GM21526 (cell line): ENCODE measurements around the gene TLE4.

Source experiments
- ATAC-seq: cut with Tn5 transposase; IDR thresholded peaks from one replicate; pipeline ENCODE4 v1.9.1; 2021; ENCODE audit warnings: moderate library complexity; ENCODE audit not compliant: unreplicated experiment, low FRiP score

Gene TLE4

GRCh38 chr9:79684711-79685575, 113.2 kb downstream of the TLE4 start:
- no peak for ATAC-seq

DNA sequence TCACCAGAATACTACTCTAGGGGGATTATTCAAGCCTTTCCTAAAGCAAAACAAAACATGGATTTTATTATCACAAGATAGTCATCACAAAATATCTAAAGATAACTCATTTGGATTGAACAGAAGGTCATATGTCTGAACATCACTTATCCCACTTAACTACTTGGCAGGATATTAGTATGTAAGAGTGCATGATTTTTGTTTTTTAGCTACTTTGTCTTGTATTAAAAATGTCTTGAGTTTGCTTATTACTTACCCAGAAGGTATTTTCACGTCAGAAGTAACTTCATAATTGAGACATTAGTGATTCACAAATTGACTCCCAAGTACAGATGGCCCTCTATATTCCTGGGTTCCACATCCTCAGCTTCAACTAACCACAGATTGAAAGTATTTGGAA, 113.8 kb downstream of the TLE4 start:
- ATAC-seq, result no peak

DNA sequence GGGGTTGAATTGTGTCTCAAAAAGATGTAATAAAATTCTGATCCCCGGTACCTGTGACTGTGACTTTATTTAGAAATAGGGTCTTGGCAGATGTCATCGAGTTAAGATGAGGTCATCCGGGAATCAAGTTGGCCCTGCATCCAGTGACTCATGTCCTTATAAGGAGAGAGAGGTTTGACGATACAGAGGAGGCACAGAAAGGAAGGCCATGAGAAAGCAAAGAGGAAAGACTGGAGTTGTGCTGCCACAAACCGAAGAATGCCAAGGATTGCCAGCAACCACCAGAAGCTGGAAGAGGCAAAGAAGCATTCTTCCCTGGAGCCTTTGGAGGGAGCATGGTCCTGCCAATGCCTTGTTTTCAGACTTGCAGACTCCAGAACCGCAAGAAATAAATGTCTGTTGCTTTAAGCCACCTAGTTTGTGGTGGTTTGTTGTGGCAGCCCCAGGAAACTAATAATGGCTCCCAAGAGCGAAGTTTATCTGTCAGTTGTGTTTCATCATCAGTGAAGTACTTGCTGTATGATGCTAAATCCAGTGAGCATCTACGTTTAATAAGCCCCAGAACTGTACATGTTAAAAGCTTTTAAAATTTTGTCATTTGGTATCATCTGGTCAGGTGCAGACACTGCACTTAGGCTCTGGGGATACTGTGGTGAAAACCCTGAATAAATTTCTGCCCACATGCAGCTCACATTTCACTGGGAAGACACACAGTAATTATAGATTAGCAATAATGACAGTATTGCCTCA, 114.8 kb downstream of the TLE4 start:
- no peak for ATAC-seq

GRCh38 chr9:79687131-79687447, 115.3 kb downstream of the TLE4 start:
- no peak for ATAC-seq

GRCh38 chr9:79688363-79688762, 116.6 kb downstream of the TLE4 start:
- no peak for ATAC-seq

DNA sequence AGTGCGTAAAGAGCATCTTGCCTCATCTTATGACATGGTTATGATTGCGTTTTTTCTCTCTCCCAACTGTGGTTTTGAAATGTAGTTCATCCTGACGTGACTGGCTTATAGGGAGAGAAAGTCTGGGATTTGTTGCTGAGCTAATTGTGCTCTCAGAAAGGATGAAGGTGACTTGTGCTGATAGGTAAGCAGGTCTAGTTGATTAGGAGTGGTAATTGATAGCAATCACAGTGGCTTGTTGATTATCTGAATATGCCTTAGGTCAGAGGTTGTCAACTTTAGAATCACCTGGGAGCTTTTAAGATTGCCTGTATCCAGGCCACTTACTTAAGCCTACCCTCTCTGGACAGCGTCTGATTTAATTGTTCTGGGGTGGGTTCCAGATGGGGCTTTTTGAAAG, 117.8 kb downstream of the TLE4 start:
- no peak for ATAC-seq

DNA sequence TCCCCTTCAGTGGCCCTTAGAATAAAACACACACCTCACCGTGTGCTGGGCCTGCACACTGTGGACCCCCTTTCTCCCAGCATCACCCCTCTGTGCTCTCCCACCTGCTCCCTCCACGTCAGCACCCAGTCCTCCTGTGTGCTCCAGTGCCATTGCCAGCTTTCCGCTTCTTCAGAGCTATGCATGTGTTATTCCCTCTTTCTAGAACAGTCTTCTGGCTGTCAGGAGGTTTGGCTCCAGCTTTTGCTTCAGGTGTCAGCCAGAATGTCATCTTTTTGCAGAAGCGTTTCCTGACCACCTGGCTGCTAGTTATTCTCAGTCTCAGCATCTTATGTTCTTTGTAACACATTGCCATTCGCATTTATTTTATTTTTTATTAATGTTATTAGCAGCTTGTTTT, 119.7 kb downstream of the TLE4 start:
- no peak for ATAC-seq

DNA sequence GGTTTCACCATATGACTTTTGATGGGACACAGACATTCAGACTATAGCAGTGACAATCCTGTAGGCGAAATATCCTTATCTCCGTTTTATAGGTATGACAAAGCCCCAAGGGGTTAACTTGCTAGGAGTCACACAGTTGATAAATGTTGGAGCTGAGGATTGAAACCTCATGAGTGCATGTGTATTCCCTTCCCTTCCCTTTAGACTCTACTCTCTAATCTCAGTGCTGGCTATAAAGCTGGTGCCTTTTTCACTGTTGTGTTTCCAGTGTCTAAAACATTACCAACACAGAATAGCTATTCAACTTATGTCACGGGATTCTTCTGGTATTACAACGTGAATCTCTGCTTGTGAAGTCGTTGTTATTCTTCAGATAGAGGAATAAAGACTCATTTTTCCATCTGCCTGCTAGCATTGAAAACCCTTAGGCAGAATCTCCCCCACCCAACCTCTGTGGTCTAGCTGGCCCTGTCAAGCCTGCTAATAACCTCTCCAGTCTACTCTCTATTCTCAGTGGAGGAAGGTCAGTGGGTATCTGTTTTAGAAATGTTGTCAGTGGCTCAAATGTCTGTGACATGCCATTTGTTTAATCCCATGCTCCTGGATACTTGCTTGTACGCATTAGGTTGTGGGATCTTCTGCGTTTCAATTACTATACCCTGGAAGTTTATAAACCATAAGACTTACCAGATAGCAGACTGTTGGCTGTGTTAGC, 121.2 kb downstream of the TLE4 start:
- no peak for ATAC-seq

GRCh38 chr9:79693750-79694149, 122.0 kb downstream of the TLE4 start:
- ATAC-seq, result no peak

DNA sequence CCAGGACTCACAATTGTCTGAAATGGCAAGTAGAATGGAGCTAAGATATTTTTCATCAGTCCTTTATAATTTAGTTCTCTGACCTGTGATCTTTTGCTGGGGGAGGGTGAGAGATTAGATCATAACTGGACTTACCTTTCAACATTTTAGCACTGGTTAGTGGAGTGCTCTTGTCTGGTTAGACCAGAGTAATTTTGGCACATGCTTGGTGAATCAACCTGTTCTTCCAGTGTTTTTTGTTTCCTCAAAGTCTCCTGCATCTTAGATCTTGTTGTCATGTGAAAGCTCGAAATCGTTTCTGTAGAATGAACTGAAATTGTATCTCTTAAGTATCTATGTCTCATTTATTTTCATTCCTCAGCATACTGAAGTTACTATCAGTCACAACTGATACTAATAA, 122.4 kb downstream of the TLE4 start:
- no peak for ATAC-seq

- ATAC-seq, result no peak
Observed at GRCh38 chr9:79694676-79695400, 123.1 kb downstream of the TLE4 start.

DNA sequence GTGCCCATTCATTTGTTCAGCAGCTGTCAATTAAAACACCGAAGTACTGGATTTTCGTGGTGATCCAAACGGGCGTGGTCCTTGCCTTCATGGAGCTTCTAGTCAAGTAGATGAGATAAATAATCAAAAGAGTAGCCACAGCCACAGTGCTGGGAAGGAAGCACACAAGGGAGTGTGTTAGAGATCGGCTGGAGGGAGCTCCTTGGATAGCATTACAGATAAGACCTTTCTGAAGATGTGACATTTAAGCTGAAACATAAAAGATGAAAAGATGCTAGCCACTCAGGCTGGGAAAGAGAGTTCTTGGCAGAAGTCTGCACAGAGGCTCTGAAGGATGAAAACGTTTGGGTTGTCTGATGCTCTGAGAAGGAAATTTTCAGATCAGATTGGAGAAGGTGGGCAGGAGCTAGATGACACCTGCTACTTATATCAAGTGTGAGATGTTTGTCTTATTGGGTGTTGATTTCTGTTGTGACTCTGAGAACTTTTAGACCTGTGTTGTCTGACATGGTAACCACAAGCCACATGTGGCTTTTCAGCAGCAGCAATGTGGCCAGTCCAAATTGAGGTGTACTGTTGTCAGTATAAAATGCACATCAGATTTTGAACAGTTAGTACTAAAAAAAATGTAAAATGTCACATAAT, 123.9 kb downstream of the TLE4 start:
- ATAC-seq, result no peak

DNA sequence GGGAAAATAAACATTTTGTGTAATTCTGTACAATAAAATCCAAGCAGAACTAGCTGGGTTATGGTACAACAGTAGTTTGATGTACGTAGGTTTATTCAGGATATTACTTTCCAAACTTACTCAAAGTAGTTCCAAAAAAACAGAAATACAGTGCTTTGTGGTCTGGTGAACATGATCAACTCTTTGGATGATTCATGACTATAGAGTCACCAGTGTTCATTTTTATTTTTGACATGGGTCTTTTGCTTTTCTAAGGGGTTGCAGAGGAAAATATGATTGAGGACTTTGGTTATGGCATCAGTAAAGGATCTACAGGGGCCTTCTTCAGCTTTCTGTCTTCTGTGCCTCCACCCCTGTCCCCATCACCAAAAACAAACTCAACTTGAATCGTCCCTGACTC, 127.2 kb downstream of the TLE4 start:
- ATAC-seq, result no peak

- ATAC-seq, result no peak
Observed at GRCh38 chr9:79699479-79699878, 127.7 kb downstream of the TLE4 start.

DNA sequence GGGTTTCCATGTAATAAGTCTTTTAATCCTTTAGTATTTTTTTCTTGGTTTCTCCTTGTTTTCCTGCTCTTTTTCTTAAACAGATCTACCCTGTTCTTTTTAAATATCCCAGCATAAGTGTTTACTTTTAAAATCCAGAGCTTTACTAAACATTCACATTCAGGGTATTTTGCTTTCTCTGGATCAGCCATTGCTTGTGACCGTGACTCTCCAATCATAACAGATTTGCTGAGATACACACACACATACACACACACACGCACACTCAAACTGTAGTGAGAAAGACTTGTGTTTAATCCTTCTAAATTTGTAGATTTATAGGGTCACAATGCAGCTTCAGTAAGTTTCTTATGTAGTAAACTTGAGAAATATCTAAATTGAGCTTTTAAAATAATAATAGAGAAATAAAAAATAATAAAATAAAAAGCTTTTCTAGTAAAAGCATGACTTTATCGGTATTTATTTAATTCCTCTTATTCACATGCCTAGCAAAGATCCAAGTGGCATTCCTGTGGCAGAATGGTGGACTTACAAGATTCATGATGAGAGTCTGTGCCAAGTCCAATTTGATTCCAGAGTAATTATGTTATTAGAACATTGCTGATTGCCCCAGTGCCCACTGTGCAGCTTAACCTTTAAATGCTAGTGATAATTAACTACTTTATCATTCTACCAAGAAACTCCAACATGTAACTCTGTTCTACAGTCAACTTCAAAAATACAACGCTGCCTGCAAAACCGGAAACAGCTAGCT, 129.0 kb downstream of the TLE4 start:
- no peak for ATAC-seq

GRCh38 chr9:79701651-79702050, 129.9 kb downstream of the TLE4 start:
- ATAC-seq, result no peak

GRCh38 chr9:79705704-79706103, 133.9 kb downstream of the TLE4 start:
- no peak for ATAC-seq

DNA sequence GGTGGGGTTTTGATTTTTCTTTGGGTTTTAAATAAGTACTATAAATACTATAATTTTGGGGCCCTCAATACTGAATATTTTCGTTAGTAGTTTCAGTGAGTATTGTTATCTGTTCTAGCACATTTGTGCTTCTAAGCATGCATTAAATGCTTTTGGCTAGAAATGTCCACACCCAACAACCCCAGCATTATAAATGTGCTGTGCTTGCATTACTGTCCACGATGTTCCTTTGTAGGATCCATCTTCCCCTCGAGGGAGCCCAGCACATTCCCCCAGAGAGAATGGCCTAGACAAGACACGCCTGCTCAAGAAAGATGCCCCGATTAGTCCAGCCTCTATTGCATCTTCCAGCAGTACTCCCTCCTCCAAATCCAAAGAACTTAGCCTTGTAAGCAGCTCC, 134.7 kb downstream of the TLE4 start:
- no peak for ATAC-seq

- ATAC-seq, result no peak
Observed at GRCh38 chr9:79707589-79707988, 135.8 kb downstream of the TLE4 start.

- ATAC-seq, result no peak
Observed at GRCh38 chr9:79708541-79708940, 136.8 kb downstream of the TLE4 start.
